Activated naive CD4-positive, alpha-beta T cell treated with anti-CD3 and anti-CD28 coated beads, Interleukin-2, amount 10 ng/mL, durations not matched to agents 7 days and 5 days (primary cell): Measurements from ENCODE around the gene SOCS1.
A peak's percentile ranks its signal among the peaks of the same experiment; 100 is the strongest.

Experiments
- CTCF ChIA-PET: fragments of 350-600 bp; sonication (Branson Sonifier 250); formaldehyde crosslinking; loops from one replicate; lab custom pipeline; 2021; ENCODE audit warnings: antibody characterized with exemption; lab: Charles Lee
- DNase-seq: peaks from one replicate; pipeline ENCODE4 v3.0.0-alpha.2; 2020
- H3K27ac Mint-ChIP-seq: one replicate; pipeline ENCODE4 v1.8.0; 2021; ENCODE audit warnings: mild to moderate bottlenecking, moderate library complexity, mixed read lengths
- H3K27me3 Mint-ChIP-seq: one replicate; pipeline ENCODE4 v1.8.0; 2021; ENCODE audit warnings: mild to moderate bottlenecking, mixed read lengths
- H3K36me3 Mint-ChIP-seq: one replicate; pipeline ENCODE4 v1.8.0; 2021; ENCODE audit warnings: mixed read lengths
- H3K4me1 Mint-ChIP-seq: one replicate; pipeline ENCODE4 v1.8.0; 2021; ENCODE audit warnings: mixed read lengths
- H3K4me3 Mint-ChIP-seq: one replicate; pipeline ENCODE4 v1.8.0; 2021; ENCODE audit warnings: mild to moderate bottlenecking, moderate library complexity, mixed read lengths
- H3K9me3 Mint-ChIP-seq: one replicate; pipeline ENCODE4 v1.8.0; 2021; ENCODE audit warnings: mixed read lengths

Gene SOCS1

DNA sequence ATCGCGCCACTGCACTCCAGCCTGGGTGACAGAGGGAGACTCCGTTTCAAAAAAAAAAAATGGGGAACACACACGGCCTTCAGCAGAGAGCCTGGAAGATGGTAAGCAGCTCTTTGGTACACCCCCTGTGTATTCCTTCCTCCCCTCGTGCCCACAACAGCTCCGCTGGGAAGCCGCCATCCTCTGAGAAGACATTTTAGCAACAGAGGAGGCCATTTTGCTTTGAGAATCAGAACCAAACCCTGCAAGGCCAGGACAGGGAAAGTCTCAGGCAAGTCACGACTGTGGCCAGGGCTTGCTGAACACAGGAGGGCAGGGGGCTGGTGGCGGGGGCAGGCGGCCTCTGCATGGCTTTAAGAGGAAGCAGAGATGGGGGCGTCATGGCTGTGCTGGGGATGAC lies 45.7 kb downstream of the SOCS1 start:
- Mint-ChIP-seq H3K4me1 (peaks cover 23% of the 10 kb centered on the region), H3K27ac (no peak overlapping the region), H3K9me3 (peaks cover 13% of the 10 kb centered on the region), H3K27me3 (peaks cover 21% of the 10 kb centered on the region), H3K4me3 (no peak overlapping the region), H3K36me3 (peaks cover 9% of the 10 kb centered on the region)
- DNase-seq = no peak
- CTCF ChIA-PET = interaction anchor here (0.5 to 0.7 kb wide), 2 partner anchors 14 to 23 kb away, joined by 3 read pairs; no protein-coding TSS in a partner anchor

GRCh38 chr16:11208916-11209665 lies 46.9 kb downstream of the SOCS1 start:
- H3K9me3 Mint-ChIP-seq = peaks cover 13% of the 10 kb centered on the region
- DNase-seq = no peak
- H3K27me3 Mint-ChIP-seq = peaks cover 28% of the 10 kb centered on the region
- CTCF ChIA-PET = interaction anchor here (0.6 to 4.7 kb wide), 2 partner anchors 9 to 49 kb away, joined by 3 to 19 read pairs; no protein-coding TSS in a partner anchor
- peaks cover 9% of the 10 kb centered on the region for H3K36me3 Mint-ChIP-seq
- H3K27ac Mint-ChIP-seq = no peak overlapping the region
- H3K4me3 Mint-ChIP-seq = no peak overlapping the region
- H3K4me1 Mint-ChIP-seq = peaks cover 28% of the 10 kb centered on the region

DNA sequence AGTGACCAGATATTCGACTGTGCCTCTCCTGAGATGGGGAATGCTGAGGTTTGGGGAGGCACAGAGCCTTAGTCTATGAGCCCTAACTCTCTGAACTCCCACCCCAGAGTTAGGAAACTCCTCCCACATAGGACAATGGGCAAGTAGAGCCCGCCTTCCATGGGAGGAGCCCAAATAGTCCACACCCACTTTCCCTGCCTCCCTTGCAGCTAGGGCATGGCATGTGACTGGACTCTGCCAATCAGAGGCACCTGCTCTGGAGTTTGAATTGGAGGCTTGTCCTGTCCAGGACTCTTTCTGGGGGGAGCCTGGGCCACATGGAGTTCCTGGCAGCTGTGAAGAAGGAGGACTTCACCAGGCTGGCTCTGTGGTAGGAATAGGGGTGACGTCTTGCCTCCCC lies 48.4 kb downstream of the SOCS1 start:
- Mint-ChIP-seq H3K36me3 (peaks cover 9% of the 10 kb centered on the region), H3K27me3 (peaks cover 43% of the 10 kb centered on the region), H3K27ac (peak overlapping the region; percentile 45), H3K9me3 (peaks cover 13% of the 10 kb centered on the region), H3K4me3 (no peak overlapping the region), H3K4me1 (peaks cover 33% of the 10 kb centered on the region)
- no peak for DNase-seq
- CTCF ChIA-PET = interaction anchor here (4.7 kb wide), 1 partner anchor 11 kb away, joined by 19 read pairs; no protein-coding TSS in a partner anchor

DNA sequence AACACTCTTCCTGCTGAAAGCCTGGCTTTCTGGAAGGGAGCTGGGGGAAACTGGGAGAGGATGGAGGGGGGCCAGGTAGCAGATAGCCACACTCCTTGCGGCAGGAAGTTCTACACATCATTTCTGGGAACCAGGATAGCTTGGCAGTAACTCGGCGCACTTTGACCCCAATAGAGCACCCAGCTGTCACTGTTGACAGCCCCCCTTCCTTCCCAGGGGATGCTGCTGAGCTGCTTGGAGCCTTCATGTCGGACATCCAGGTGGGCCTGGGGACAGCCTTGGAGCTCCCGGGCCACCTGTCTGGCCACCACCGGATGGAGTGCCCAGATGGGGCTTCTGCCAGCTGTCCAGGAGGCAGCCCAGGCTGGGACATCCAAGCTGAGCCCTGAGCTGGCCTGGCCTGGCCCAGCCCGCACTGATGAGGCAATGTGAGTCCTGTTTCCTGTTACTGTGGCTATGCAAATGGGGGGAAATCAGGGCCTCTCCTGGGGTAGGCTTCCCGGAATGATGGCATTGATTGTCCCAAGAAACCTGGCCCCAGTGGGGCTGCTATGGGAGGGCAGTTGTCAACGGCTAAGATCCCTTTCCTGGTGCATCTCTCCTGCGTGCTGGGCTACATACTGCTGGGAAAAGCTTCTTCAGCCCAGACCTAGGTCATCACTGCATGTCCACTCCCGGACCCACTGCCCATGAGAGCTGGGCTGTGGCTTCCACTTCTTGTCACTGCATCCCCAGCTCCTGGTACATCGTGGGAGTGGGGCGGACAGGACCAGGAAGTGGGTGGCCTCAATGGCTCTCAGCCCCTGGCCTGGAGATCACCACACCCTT lies 50.0 kb downstream of the SOCS1 start:
- Mint-ChIP-seq H3K4me3 (no peak overlapping the region), H3K36me3 (peaks cover 9% of the 10 kb centered on the region), H3K9me3 (peaks cover 13% of the 10 kb centered on the region), H3K27me3 (peaks cover 49% of the 10 kb centered on the region), H3K4me1 (peaks cover 40% of the 10 kb centered on the region), H3K27ac (no peak overlapping the region)
- DNase-seq = no peak
- CTCF ChIA-PET = interaction anchor here (1.0 to 4.7 kb wide), 4 partner anchors 12 to 241 kb away, joined by 3 to 19 read pairs (median 4); no protein-coding TSS in a partner anchor

DNA sequence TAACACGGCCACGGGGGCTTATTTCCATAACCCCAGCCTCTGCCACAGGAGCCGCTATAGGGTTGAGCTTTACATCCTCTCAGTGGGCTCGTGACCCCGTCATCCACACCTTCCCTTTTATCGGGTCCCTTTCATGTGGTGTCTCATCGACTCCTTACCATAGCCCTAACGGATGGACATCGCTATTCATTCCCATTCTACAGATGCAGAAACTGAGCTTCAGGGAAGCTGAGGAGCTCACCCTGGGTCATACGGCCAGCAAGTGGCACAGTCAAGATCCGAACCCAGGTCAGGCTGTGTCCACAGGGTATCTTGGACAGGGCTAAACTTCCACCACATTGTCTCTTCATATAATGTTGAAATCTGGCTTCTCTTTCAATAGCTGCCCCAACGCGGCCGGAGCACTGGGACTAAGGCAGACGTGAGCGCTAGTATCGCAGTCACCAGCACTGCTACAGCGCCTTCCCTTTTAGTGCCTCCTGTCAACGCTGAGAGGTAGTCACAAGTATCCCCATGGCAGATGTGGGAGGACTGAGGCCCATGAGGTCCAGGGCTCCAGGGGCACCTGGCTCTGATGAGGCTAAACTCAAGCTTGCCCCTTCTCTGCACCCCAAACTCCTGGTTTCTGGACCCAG lies 50.8 kb downstream of the SOCS1 start:
- Mint-ChIP-seq H3K36me3 (peaks cover 8% of the 10 kb centered on the region), H3K27ac (peak overlapping the region; percentile 42), H3K4me1 (peaks cover 47% of the 10 kb centered on the region), H3K4me3 (no peak overlapping the region), H3K9me3 (peaks cover 13% of the 10 kb centered on the region), H3K27me3 (peaks cover 42% of the 10 kb centered on the region)
- CTCF ChIA-PET = interaction anchor here (1.3 to 4.7 kb wide), 3 partner anchors 13 to 17 kb away, joined by 4 to 19 read pairs (median 5); no protein-coding TSS in a partner anchor
- DNase-seq = no peak

- Mint-ChIP-seq H3K4me3 (no peak overlapping the region), H3K36me3 (peaks cover 8% of the 10 kb centered on the region), H3K27me3 (peaks cover 41% of the 10 kb centered on the region), H3K27ac (no peak overlapping the region), H3K9me3 (peaks cover 13% of the 10 kb centered on the region), H3K4me1 (peaks cover 46% of the 10 kb centered on the region)
- CTCF ChIA-PET = interaction anchor here (1.7 to 4.7 kb wide), 2 partner anchors 14 kb away, joined by 5 to 19 read pairs; no protein-coding TSS in a partner anchor
- no peak for DNase-seq
These were observed 51.4 kb downstream of the SOCS1 start for GRCh38 chr16:11204513-11205047.
